Coronary artery (tissue), 2 donors: ENCODE data around the gene POLR3A.
"Not testable (repeated sequence)": the region's sequence is repeated elsewhere in the genome, so short reads cannot be mapped to it uniquely, and the experiment has no call there.

Experiments used
- DNase-seq: peaks from one replicate; pipeline ENCODE4 v3.0.0-alpha.2; 2017; ENCODE audit warnings: low spot score
- H3K27ac ChIP-seq, 2 donors: fragments of 200-600 bp; sonication (generic); one replicate each; pipeline ENCODE4 v1.5.1; 2016 to 2019
- H3K4me3 ChIP-seq: fragments of 200-600 bp; sonication (generic); 2 replicates; pipeline ENCODE4 v1.5.1; 2016; ENCODE audit warnings: mild to moderate bottlenecking, moderate library complexity
- CTCF ChIP-seq: fragments of 200-600 bp; sonication (generic); IDR thresholded peaks from one replicate; pipeline ENCODE4 v1.5.1; 2019; ENCODE audit warnings: antibody characterized with exemption

The POLR3A gene

GRCh38 chr10:78070726-78071125, 41.4 kb upstream of the POLR3A start:
- H3K27ac ChIP-seq, result no peak overlapping the region
- no peak for TF ChIP-seq CTCF
- no peak for DNase-seq
- no peak overlapping the region for H3K4me3 ChIP-seq

- not testable (repeated sequence) for H3K4me3 ChIP-seq, H3K27ac ChIP-seq, DNase-seq
Observed at GRCh38 chr10:78070064-78070463, 40.7 kb upstream of the POLR3A start.

- no peak for DNase-seq
- H3K27ac ChIP-seq, result no peak overlapping the region
Observed at GRCh38 chr10:78069151-78069550, 39.8 kb upstream of the POLR3A start.

GRCh38 chr10:78066728-78067430, 37.6 kb upstream of the POLR3A start:
- Histone ChIP-seq H3K4me3 (no peak overlapping the region), H3K27ac (no peak overlapping the region)
- DNase-seq, result no peak
- TF ChIP-seq CTCF, result no peak

More at GRCh38 chr10:78069151-78069550, 39.8 kb upstream of the POLR3A start:
- H3K4me3 ChIP-seq, result no peak overlapping the region
- TF ChIP-seq CTCF, result no peak

- H3K27ac ChIP-seq, result no peak overlapping the region
- no peak overlapping the region for H3K4me3 ChIP-seq
- no peak for TF ChIP-seq CTCF
- DNase-seq, result no peak
Observed at GRCh38 chr10:78066012-78066411, 36.7 kb upstream of the POLR3A start.

GRCh38 chr10:78065611-78066010, 36.3 kb upstream of the POLR3A start:
- no peak for TF ChIP-seq CTCF
- DNase-seq, result no peak
- Histone ChIP-seq H3K27ac (no peak overlapping the region), H3K4me3 (no peak overlapping the region)

- DNase-seq, H3K4me3 ChIP-seq, H3K27ac ChIP-seq: not testable (repeated sequence)
Observed at GRCh38 chr10:78064919-78065318, 35.6 kb upstream of the POLR3A start.

GRCh38 chr10:78063236-78063635, 33.9 kb upstream of the POLR3A start:
- Histone ChIP-seq H3K27ac (no peak overlapping the region), H3K4me3 (no peak overlapping the region)
- no peak for DNase-seq
- no peak for TF ChIP-seq CTCF
